Measurements from ENCODE around the gene FSTL4. TPM values are rescaled to one million over a fixed set of nuclear protein-coding genes. Genes with fewer than 3 reads are reported as not detected.

FSTL4 gene
- total and polyA plus RNA-seq, 2 experiments from 2014 or later = 0.47 to 0.74 TPM

DNA sequence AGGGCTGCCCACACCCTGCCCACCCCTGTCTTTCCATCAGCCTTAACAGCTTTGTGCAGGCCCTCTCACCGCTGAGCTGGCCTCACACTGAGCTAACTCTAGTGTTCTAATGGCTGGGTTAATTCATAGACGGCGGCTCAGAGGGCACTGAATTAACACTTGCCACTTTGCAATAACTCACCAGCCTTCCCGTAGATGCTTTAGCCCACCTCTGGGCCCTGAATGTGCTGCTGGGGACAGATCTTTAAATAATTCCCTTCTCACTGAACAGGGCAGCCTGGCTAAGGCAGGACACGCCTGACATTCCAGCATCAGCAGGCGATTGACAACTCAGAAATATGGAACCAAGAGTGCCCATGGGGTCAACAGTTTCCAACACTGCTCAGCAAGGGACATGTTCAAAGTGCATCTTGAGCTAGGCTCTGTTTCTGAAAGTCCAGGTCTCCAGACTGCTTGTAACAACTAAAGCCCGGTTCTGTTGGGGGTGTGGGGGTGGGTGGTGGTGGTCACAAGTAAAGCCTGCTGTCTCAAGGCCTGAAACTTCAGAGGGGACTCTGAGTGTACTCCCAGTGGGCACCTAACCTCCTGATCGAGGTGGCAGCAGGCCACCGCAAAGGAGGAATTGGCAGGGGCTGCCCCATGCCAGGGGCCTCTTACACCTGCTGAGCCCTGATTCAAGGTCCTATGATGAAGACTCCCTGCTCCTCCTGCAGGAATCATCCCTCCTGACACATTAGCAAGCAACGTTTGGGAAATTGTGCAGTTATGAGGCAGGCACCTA is 248.3 kb downstream of the FSTL4 start:
- H3K4me2 ChIP-seq = no peak overlapping the region
- no peaks in the 10 kb centered on the region for H3K9me2 ChIP-seq (replicated peaks; ENCODE audit: insufficient read depth)
- H4K20me1 ChIP-seq (ENCODE audit: insufficient read depth, poor library complexity, severe bottlenecking) = no peaks in the 10 kb centered on the region
- no peak overlapping the region for H2AFZ ChIP-seq
- no peaks in the 10 kb centered on the region for H3K79me2 ChIP-seq
- 82% methylated on average over 10 of the region's 10 CpGs for WGBS (ENCODE audit: low lambda C conversion rate, missing lambda C conversion rate)
- no peak for DNase-seq (ENCODE audit: low spot score)
- no peaks in the 10 kb centered on the region for H3K9me3 ChIP-seq (ENCODE audit: low read depth)
- no peak overlapping the region for H3K27ac ChIP-seq
- H3K27me3 ChIP-seq = no peaks in the 10 kb centered on the region
- no peaks in the 10 kb centered on the region for H3K36me3 ChIP-seq (replicated peaks; ENCODE audit: insufficient read depth, low read depth)
- H3K4me3 ChIP-seq = no peak overlapping the region
- H3K4me1 ChIP-seq (ENCODE audit: insufficient read depth) = peaks cover 8% of the 10 kb centered on the region
- no peak for TF ChIP-seq EZH2phosphoT487 (IDR thresholded peaks at IDR 0.05; ENCODE audit: low read depth, severe bottlenecking, unreplicated experiment)
- TF ChIP-seq, protein P1, sequence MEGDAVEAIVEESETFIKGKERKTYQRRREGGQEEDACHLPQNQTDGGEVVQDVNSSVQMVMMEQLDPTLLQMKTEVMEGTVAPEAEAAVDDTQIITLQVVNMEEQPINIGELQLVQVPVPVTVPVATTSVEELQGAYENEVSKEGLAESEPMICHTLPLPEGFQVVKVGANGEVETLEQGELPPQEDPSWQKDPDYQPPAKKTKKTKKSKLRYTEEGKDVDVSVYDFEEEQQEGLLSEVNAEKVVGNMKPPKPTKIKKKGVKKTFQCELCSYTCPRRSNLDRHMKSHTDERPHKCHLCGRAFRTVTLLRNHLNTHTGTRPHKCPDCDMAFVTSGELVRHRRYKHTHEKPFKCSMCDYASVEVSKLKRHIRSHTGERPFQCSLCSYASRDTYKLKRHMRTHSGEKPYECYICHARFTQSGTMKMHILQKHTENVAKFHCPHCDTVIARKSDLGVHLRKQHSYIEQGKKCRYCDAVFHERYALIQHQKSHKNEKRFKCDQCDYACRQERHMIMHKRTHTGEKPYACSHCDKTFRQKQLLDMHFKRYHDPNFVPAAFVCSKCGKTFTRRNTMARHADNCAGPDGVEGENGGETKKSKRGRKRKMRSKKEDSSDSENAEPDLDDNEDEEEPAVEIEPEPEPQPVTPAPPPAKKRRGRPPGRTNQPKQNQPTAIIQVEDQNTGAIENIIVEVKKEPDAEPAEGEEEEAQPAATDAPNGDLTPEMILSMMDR (IDR thresholded peaks at IDR 0.05; ENCODE audit: poor library complexity) = no peak
- no peak for TF ChIP-seq EZH2 (IDR thresholded peaks at IDR 0.05; ENCODE audit: borderline replicate concordance)

DNA sequence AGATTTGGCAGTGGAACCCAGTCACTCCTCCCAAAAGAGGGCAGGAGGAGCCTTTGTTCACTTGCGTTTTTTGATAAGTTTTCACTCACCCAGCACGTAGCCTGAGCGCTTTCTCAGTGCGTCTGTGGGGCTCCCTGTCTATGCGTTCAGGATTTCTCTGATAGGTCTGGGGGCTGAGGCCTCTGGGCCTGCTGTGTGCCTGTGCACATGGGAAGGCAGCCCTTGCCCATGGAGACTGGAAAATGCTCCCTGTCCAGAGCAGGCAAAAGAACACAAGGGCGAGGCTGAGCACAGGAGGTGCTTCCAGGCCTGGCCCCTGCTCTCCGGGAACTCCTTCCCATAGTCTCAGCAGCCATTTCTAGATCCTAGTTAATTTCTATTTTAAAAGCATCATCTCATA is 249.9 kb downstream of the FSTL4 start:
- WGBS (ENCODE audit: low lambda C conversion rate, missing lambda C conversion rate) = 90% methylated on average over 7 of the region's 7 CpGs

DNA sequence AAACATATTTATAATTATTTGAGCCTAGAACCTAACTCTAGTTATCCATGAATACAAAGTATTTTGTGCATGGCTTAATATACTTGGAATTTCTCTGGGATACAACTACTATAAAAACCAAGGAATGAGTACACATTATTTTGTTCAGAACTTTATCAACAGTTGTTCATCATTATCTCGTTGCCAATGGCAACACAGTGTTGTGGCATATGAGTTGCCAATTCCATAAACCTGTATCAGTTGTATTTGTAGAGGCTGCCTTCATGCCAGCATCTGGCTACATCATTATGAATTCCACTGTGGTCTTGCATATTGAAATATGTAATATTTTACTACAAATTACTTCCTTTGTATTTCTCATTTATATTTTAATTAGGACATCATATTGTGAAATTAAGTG is 250.4 kb downstream of the FSTL4 start:
- no peak for DNase-seq (ENCODE audit: low spot score)
- Histone ChIP-seq H3K9me3 (ENCODE audit: low read depth) (no peaks in the 10 kb centered on the region), H3K27me3 (no peaks in the 10 kb centered on the region), H3K4me2 (no peak overlapping the region), H3K27ac (no peak overlapping the region), H3K9me2 (replicated peaks; ENCODE audit: insufficient read depth) (no peaks in the 10 kb centered on the region), H4K20me1 (ENCODE audit: insufficient read depth, poor library complexity, severe bottlenecking) (no peaks in the 10 kb centered on the region), H2AFZ (no peak overlapping the region), H3K79me2 (no peaks in the 10 kb centered on the region), H3K36me3 (replicated peaks; ENCODE audit: insufficient read depth, low read depth) (no peaks in the 10 kb centered on the region), H3K4me1 (ENCODE audit: insufficient read depth) (peaks cover 8% of the 10 kb centered on the region), H3K4me3 (no peak overlapping the region)
- 94% methylated on average over 1 of the region's 1 CpG for WGBS (ENCODE audit: low lambda C conversion rate, missing lambda C conversion rate)
- TF ChIP-seq, protein P1 (IDR thresholded peaks at IDR 0.05; ENCODE audit: poor library complexity) = no peak
- TF ChIP-seq EZH2 (IDR thresholded peaks at IDR 0.05; ENCODE audit: borderline replicate concordance) = no peak
- TF ChIP-seq EZH2phosphoT487 (IDR thresholded peaks at IDR 0.05; ENCODE audit: low read depth, severe bottlenecking, unreplicated experiment) = no peak

More for the DNA sequence above, 249.9 kb downstream of the FSTL4 start:
- Histone ChIP-seq H3K4me2 (no peak overlapping the region), H3K4me3 (no peak overlapping the region), H3K79me2 (no peaks in the 10 kb centered on the region), H3K9me3 (ENCODE audit: low read depth) (no peaks in the 10 kb centered on the region), H3K27ac (no peak overlapping the region), H3K36me3 (replicated peaks; ENCODE audit: insufficient read depth, low read depth) (no peaks in the 10 kb centered on the region), H2AFZ (no peak overlapping the region), H4K20me1 (ENCODE audit: insufficient read depth, poor library complexity, severe bottlenecking) (no peaks in the 10 kb centered on the region), H3K27me3 (no peaks in the 10 kb centered on the region), H3K9me2 (replicated peaks; ENCODE audit: insufficient read depth) (no peaks in the 10 kb centered on the region), H3K4me1 (ENCODE audit: insufficient read depth) (peaks cover 8% of the 10 kb centered on the region)
- TF ChIP-seq EZH2phosphoT487 (IDR thresholded peaks at IDR 0.05; ENCODE audit: low read depth, severe bottlenecking, unreplicated experiment) (no peak), EZH2 (IDR thresholded peaks at IDR 0.05; ENCODE audit: borderline replicate concordance) (no peak)
- TF ChIP-seq, protein P1 (IDR thresholded peaks at IDR 0.05; ENCODE audit: poor library complexity) = no peak
- no peak for DNase-seq (ENCODE audit: low spot score)
